ENCODE measurements around the gene ADAMTS14. TPM values are rescaled to one million over a fixed set of nuclear protein-coding genes. Genes with fewer than 3 reads are reported as not detected.
"Not testable (repeated sequence)": the region's sequence is repeated elsewhere in the genome, so short reads cannot be mapped to it uniquely, and the experiment has no call there.

The ADAMTS14 gene
- total RNA-seq, 1 donor from 2014 or later: not detected

- no peak for DNase-seq (ENCODE audit: low read depth in 2 of 2)
Observed at GRCh38 chr10:70770001-70770400, 97.7 kb downstream of the ADAMTS14 start.

GRCh38 chr10:70770516-70770915 is 98.2 kb downstream of the ADAMTS14 start:
- not testable (repeated sequence) for DNase-seq (ENCODE audit: low read depth in 2 of 2)

GRCh38 chr10:70771311-70772194 is 99.2 kb downstream of the ADAMTS14 start:
- DNase-seq (ENCODE audit: low read depth in 2 of 2): no peak

DNA sequence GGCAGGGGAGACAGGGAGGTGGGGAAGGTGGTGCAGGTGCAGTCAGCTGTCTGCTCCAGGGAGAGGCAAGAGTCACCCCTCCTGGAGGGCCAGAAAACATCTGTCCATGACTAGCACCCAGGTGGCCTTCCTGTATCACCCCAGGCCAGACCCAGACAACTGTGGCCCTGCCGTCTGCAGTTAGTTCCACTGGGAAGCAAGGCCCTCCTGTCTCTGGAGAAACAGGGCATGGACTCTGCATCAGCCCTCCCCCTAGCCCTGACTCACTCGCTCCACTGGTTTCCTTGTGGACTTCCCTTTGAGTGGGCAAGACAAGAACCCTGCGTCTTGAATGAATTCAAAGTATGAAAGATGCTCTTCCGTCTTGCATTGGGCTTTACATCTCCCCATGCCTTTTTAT is 100.3 kb downstream of the ADAMTS14 start:
- DNase-seq (ENCODE audit: low read depth in 2 of 2): no peak

- DNase-seq (ENCODE audit: low read depth in 2 of 2): no peak
Observed at GRCh38 chr10:70773461-70773860, 101.2 kb downstream of the ADAMTS14 start.

DNA sequence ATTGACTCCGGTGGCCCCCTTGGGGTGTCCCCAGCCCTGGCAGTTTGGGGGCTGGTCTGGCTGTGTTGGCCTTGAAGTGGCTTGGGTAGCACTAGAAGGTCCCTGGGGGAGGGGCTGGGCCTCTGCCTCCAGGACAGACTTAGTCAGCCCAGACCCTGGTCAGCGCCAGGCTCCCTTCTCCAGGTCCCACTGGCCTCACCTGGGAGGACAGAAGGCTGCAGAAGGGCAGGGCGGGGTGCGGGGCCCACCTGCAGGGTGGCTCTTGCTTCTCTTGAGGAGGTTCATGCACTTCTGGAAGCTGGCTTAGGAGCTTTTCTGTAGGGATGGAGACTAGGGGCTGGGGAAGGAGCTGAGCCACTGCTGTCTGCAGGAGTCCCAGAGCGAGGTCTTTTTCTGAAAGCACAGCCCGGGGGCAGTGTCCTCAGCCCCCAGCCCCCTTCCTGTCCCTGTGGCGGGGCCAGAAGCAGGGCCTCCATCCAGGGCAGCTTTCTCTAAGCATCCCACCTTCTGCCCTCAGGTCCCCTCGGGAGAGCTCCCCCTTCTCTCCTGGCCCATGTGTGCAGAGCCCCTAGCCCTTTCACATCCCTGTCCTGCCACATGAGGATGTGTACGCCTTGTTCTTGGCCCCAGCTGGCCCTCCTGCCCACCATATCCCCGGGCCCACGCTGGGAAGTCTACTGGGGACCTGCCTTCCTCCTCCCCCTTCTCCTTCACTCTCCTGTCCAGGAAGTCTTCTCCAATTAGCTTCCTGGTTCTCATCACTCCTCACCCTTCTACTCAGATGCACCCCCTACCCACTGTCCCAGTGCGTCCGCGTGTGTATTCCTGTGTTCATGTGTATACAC is 101.9 kb downstream of the ADAMTS14 start:
- DNase-seq (ENCODE audit: low read depth in 2 of 2): no peak

DNA sequence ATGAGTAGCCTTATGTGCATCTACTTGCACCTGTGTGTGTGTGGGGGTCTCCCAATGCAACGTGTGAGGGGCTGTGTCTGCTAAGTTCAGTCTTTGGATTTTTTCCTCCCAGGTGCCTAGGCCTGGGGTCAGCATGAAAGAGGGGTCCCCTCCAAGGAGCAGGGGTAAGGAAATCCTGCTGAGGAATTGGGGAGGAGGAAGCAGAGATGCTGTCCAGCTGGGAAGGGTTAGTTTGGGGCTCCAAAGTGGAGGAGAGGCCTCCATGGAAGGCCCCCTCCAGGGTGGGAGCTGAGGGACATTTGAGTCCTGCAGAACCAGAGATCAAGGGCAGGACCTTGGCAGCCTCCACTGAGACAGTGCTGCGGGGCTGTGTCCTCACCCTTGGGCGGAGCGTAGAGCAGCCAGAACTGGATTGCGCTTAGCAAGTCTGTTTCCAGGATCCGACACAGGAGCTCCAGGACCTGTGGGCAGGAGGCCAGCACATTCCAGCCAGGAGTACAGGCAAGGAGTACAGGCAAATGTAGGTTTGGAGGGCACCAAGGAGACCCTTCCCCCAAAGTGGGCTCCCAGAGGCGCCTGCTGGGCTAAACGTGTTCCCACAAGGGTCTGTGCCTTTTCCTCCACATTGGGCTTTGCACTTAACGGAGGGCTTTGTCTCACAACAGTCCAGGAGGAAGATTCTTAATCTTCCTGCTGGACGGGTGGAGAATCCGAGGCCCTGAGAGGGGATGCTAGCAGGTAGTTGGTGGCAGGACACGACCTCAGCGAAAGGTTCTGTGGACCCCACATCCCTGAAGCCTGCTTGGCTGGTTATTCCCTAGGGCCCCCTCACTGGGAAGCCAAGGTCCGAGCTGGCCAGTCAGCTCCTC is 102.7 kb downstream of the ADAMTS14 start:
- no peak for DNase-seq (ENCODE audit: low read depth in 2 of 2)

DNA sequence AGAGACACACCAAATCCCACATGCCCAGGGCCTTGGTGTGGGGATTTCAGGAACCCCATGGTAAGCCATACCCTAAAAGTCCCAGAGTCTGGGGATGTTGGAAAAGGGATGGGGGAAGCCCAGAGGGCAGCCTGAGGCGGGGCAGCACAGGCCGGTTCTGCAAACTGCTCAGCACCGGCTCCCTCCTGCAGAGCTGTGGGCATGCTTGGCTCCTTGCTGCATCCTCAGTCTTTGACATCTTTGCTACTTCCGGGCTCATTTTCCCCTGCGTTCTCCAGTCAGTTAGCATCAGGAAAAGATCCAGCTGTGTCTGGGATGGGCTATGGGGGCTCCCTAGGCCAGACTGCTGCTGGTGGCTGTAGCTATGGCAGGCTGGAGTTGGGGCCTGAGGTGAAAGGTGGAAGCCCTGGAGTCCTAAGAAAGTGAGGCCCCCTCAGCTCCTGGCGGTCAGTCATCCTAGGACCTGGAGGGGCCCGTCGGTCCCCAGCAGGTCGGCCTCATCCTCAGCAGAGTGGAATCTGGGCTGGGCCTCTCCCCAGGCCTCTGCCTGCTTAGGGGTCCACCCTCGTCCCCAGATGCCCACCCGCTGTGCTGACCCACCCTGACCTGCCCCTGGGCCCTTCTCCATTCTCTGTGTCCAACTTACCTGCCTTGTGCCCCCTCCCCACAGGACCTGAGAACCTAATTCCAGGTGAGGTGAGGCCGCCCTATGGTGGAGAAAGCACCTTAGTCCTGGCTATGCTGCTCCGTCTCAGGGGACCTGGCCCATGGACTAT is 103.6 kb downstream of the ADAMTS14 start:
- DNase-seq (ENCODE audit: low read depth in 2 of 2): no peak

DNA sequence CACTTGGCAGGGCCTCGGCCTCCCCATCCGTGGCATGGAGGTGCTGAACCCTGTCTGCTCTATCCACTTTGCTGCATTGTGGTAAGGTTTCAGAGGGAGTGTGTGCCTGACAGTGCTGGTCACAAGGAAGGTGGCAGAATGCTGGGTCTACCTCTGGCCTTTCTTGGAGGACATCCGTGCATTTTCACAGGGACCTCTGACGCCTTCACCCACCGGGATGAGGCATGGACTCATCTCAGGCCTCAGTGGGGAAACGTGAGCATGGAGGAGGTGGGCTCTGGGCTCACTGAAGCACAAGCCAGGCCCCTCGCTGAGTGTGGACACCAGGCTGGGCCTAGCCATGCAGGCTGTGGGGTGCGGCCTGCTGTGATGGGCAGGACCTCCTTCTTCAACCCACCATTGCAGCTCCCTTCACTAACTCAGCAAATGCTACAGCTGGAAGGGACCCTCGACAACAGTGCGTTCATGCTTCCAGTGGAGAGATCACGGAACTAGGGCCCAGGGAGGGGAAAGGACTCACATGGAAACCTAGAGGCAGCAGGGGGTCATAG is 104.2 kb downstream of the ADAMTS14 start:
- DNase-seq (ENCODE audit: low read depth in 2 of 2): no peak

GRCh38 chr10:70777063-70777875 is 105.0 kb downstream of the ADAMTS14 start:
- DNase-seq (ENCODE audit: low read depth in 2 of 2): no peak

- no peak for DNase-seq (ENCODE audit: low read depth in 2 of 2)
Observed at GRCh38 chr10:70778267-70778924, 106.1 kb downstream of the ADAMTS14 start.

DNA sequence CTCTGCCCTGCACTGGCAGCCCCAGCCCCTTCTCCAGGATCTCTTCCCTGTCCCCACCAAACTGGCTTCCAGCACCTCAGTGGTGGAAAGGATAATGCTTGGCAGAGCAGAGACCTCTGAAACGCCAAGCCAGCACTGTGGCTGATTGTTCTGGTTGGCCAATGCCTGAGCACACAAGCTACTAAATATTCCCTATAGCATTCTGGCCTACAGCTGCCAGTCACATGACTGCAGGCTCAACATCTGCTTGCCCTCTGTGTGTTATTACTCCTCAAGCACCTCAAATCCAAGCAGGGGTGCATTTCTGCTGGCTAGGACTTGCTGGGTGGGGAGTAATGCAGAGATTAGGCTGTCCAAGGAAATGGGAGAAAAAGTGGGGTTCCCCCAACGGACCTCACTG is 106.8 kb downstream of the ADAMTS14 start:
- no peak for DNase-seq (ENCODE audit: low read depth in 2 of 2)

DNA sequence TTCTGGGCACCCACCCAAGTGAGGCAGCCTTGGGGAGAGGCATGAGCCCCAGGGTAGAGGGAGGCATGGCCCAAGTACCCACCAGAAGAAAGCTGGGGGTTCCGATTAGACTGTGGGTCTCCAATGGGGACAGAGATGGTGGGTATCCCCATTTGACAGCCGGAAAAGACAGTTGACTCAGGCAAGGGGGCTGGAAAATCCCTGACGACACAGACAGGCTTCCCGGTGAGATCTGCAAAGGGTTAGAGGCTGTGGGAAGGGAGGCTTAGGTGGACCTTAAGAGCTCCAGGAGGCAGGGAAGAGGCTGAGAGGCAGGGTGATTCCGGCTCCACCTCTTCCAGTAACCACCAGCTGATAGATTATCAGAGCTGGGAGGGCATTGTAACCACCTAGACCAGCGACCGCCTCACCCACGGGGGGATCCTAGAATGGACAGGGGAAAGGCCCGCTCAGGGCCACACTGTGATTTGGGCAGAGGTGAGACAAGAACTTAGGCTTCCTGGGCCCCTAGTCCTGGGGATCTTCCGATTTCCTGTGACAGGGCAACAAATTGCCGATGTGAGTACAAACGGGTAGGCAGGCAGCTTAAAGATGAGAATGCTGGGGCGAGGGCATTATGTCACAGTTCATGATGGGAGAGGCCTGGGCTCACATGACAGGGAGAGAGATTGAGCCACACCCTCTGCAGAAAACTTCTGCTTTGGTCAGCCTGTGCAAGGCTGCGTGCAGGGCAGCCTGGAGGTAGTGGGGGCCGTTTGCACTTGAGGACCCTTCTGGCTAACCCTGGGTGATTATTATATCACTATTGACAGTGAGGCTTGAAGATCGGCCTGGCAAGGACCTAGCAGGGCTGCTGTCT is 107.4 kb downstream of the ADAMTS14 start:
- DNase-seq (ENCODE audit: low read depth in 2 of 2): no peak

GRCh38 chr10:70780370-70780760 is 108.1 kb downstream of the ADAMTS14 start:
- DNase-seq (ENCODE audit: low read depth in 2 of 2): no peak

DNA sequence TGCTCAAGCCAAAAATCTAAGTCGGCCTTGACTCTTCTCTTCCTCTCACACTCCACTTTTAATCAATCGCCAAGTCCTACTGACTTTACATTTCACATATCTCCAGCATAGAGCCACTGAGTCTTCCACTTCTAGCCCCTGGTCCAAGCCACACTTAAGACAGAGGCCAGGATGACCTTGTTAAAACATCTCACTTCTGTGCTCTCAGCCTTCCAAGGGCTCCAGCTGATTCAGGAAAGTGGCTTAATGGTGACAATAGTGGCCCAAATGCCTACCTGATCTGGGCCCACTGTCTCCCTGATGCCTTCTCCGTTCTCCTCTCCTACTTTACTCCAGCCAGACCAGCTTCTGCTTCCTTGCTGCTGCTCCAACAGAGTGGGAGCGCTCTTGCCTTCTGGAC is 108.5 kb downstream of the ADAMTS14 start:
- DNase-seq (ENCODE audit: low read depth in 2 of 2): no peak

- no peak for DNase-seq (ENCODE audit: low read depth in 2 of 2)
Observed at GRCh38 chr10:70781461-70782051, 109.2 kb downstream of the ADAMTS14 start.

- DNase-seq (ENCODE audit: low read depth in 2 of 2): no peak
Observed at GRCh38 chr10:70782086-70782745, 109.9 kb downstream of the ADAMTS14 start.

Data from lung microvascular endothelial cell (primary cell).